Neural progenitor cell (in vitro differentiated cells): ENCODE results near the gene SFXN2. TPM values are rescaled to one million over a fixed set of nuclear protein-coding genes. Genes with fewer than 3 reads are reported as not detected.

Experiments
- DNase-seq: peaks from one replicate; pipeline ENCODE4 v3.0.0-alpha.2; 2016; ENCODE audit warnings: low spot score
- H2AFZ ChIP-seq: fragments of 200-600 bp; sonication (generic); replicated peaks from 2 replicates; pipeline ENCODE4 v1.6.1; 2016; ENCODE audit warnings: antibody characterized with exemption
- H3F3A ChIP-seq: fragments of 200-600 bp; sonication (generic); 2 replicates; pipeline ENCODE4 v1.6.1; 2016; ENCODE audit warnings: antibody characterized with exemption, low read depth
- H3K27ac ChIP-seq: fragments of 200-600 bp; sonication (generic); 2 replicates; pipeline ENCODE4 v1.5.1; 2016; ENCODE audit warnings: mild to moderate bottlenecking
- H3K27me3 ChIP-seq: fragments of 200-600 bp; sonication (generic); 2 replicates; pipeline ENCODE4 v1.6.1; 2016; ENCODE audit warnings: mild to moderate bottlenecking, moderate library complexity
- H3K36me3 ChIP-seq: fragments of 200-600 bp; sonication (generic); 2 replicates; pipeline ENCODE4 v1.5.1; 2016
- H3K4me1 ChIP-seq: fragments of 200-600 bp; sonication (generic); 2 replicates; pipeline ENCODE4 v1.6.1; 2016; ENCODE audit warnings: mixed run types
- H3K4me2 ChIP-seq: fragments of 200-600 bp; sonication (generic); 2 replicates; pipeline ENCODE4 v1.6.1; 2016
- H3K4me3 ChIP-seq: fragments of 200-600 bp; sonication (generic); 2 replicates; pipeline ENCODE4 v1.5.1; 2016
- H3K79me2 ChIP-seq: fragments of 200-600 bp; sonication (generic); 2 replicates; pipeline ENCODE4 v1.6.1; 2016; ENCODE audit warnings: low read depth
- H3K9ac ChIP-seq: fragments of 200-600 bp; sonication (generic); 2 replicates; pipeline ENCODE4 v1.6.1; 2016
- H3K9me3 ChIP-seq: fragments of 200-600 bp; sonication (generic); 2 replicates; pipeline ENCODE4 v1.5.1; 2016; ENCODE audit warnings: low read depth
- H4K20me1 ChIP-seq: fragments of 200-600 bp; sonication (generic); 2 replicates; pipeline ENCODE4 v1.6.1; 2016; ENCODE audit warnings: low read depth
- H3K27ac Mint-ChIP-seq: 3 replicates; pipeline ENCODE4 v1.8.0; 2021; ENCODE audit warnings: mixed read lengths
- H3K27me3 Mint-ChIP-seq: 2 replicates; pipeline ENCODE4 v1.8.0; 2022; ENCODE audit warnings: low read depth, mild to moderate bottlenecking, inconsistent platforms, moderate library complexity, mixed read lengths; ENCODE audit not compliant: insufficient read depth
- H3K36me3 Mint-ChIP-seq: 3 replicates; pipeline ENCODE4 v1.8.0; 2021; ENCODE audit warnings: mixed read lengths
- H3K4me1 Mint-ChIP-seq: 3 replicates; pipeline ENCODE4 v1.8.0; 2021; ENCODE audit warnings: mixed read lengths
- H3K4me3 Mint-ChIP-seq: 3 replicates; pipeline ENCODE4 v1.8.0; 2021; ENCODE audit warnings: mild to moderate bottlenecking, moderate library complexity, mixed read lengths
- H3K9me3 Mint-ChIP-seq: 3 replicates; pipeline ENCODE4 v1.8.0; 2020; ENCODE audit warnings: mixed read lengths
- EZH2 ChIP-seq: fragments of 200-600 bp; sonication (generic); IDR thresholded peaks from 2 replicates; pipeline ENCODE4 v1.6.1; 2017; ENCODE audit warnings: antibody characterized with exemption, mild to moderate bottlenecking, moderate library complexity
- EZH2phosphoT487 ChIP-seq: fragments of 200-600 bp; sonication (generic); IDR thresholded peaks from 2 replicates; pipeline ENCODE4 v1.6.1; 2017; ENCODE audit warnings: antibody characterized with exemption
- total RNA-seq: library from RNA; depleted of rRNA; stranded (reverse); fragments of >200 nt; gene quantifications from 2 replicates; pipeline ENCODE4 v1.2.3, GENCODE V29; 2015; ENCODE audit warnings: low replicate concordance
- TF ChIP-seq, protein P1 (sequence below): fragments of 200-600 bp; sonication (generic); IDR thresholded peaks from 2 replicates; pipeline ENCODE4 v1.5.1; 2017; ENCODE audit warnings: antibody characterized with exemption, mild to moderate bottlenecking

SFXN2 gene
- total RNA-seq, 1 donor from 2014 or later, result 6.4 TPM

DNA sequence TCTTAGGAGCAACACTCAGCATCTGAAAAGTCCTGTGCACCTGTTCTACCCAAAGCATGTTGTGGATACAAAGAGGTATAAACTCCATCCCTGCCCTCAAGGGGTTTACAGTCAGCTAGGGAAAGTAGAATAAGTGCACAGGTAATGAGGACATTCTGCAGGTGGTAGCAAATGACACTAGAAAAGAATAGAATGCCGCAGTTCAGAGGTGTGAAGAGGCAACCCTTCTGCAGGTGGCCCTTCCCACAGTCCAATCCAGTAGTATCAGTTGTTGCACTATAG lies 66.0 kb downstream of the SFXN2 start:
- Histone ChIP-seq H3K4me3 (no peak overlapping the region), H2AFZ (no peak overlapping the region), H3K9me3 (no peaks in the 10 kb centered on the region), H3K27ac (no peak overlapping the region), H3F3A (peaks cover 32% of the 10 kb centered on the region), H3K9ac (no peak overlapping the region), H3K79me2 (no peaks in the 10 kb centered on the region), H3K27me3 (no peaks in the 10 kb centered on the region), H3K36me3 (no peaks in the 10 kb centered on the region), H3K4me1 (peaks cover 50% of the 10 kb centered on the region), H3K4me2 (peak overlapping the region; percentile 53), H4K20me1 (peaks cover 29% of the 10 kb centered on the region)
- peaks cover 70% of the 10 kb centered on the region for H3K4me1 Mint-ChIP-seq
- no peaks in the 10 kb centered on the region for H3K9me3 Mint-ChIP-seq
- H3K27ac Mint-ChIP-seq, result no peak overlapping the region
- TF ChIP-seq, protein P1, sequence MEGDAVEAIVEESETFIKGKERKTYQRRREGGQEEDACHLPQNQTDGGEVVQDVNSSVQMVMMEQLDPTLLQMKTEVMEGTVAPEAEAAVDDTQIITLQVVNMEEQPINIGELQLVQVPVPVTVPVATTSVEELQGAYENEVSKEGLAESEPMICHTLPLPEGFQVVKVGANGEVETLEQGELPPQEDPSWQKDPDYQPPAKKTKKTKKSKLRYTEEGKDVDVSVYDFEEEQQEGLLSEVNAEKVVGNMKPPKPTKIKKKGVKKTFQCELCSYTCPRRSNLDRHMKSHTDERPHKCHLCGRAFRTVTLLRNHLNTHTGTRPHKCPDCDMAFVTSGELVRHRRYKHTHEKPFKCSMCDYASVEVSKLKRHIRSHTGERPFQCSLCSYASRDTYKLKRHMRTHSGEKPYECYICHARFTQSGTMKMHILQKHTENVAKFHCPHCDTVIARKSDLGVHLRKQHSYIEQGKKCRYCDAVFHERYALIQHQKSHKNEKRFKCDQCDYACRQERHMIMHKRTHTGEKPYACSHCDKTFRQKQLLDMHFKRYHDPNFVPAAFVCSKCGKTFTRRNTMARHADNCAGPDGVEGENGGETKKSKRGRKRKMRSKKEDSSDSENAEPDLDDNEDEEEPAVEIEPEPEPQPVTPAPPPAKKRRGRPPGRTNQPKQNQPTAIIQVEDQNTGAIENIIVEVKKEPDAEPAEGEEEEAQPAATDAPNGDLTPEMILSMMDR, result no peak
- no peak for TF ChIP-seq EZH2
- TF ChIP-seq EZH2phosphoT487, result no peak
- no peak overlapping the region for H3K4me3 Mint-ChIP-seq
- no peak for DNase-seq
- no peaks in the 10 kb centered on the region for H3K36me3 Mint-ChIP-seq
- peaks cover 4% of the 10 kb centered on the region for H3K27me3 Mint-ChIP-seq

DNA sequence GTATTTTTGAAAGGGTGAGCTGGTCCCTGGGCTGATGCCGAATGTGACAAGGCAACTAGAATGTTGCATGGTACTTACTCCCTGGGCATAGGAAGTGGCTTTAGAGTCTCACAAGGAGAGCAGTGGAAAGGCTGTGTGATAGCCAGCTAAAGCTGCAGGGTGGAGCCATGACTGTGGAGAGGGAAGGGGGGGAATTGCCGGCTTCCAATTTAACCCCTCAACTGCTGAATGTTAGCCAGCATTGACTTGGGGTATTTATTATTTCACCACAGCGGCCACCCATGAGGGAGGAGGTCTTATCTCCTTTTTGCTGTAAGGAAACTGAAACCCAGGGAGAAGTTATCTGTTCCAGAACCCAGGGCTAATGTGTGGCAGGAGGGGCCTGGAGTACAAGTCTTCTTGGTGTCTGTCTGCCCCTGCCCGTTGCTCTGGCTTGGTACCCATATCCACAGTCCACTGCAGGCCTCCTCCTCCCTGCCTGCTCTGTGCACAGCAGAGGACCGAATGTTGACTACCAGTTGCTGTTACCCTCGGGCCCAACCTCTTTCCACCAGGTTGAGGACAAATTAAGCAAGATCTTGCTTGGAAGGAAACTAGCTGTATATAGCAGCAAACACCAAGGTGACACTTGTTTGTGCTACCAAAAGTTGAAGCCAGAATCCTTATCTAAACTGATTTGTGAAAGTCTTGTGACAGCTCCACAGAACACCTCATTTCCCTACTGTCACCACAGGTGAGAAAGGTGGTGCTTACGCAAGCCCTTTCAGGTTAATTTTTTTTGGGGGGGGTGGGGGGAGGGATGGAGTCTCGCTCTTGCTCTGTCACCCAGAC lies 66.9 kb downstream of the SFXN2 start:
- H3K79me2 ChIP-seq, result no peaks in the 10 kb centered on the region
- H3K27ac Mint-ChIP-seq, result peak overlapping the region; percentile 91
- no peak overlapping the region for H3K9ac ChIP-seq
- no peak overlapping the region for H3K27ac ChIP-seq
- no peaks in the 10 kb centered on the region for H3K27me3 ChIP-seq
- H3K9me3 ChIP-seq, result no peaks in the 10 kb centered on the region
- TF ChIP-seq EZH2 (no peak), EZH2phosphoT487 (no peak)
- TF ChIP-seq, protein P1, result no peak
- peaks cover 4% of the 10 kb centered on the region for H3K27me3 Mint-ChIP-seq
- H3K4me1 Mint-ChIP-seq, result peaks cover 62% of the 10 kb centered on the region
- peaks cover 42% of the 10 kb centered on the region for H3K4me1 ChIP-seq
- peak overlapping the region; percentile 57 for H3K4me3 Mint-ChIP-seq
- peak; percentile 38 for DNase-seq
- H3K4me3 ChIP-seq, result no peak overlapping the region
- H2AFZ ChIP-seq, result no peak overlapping the region
- H3K9me3 Mint-ChIP-seq, result no peaks in the 10 kb centered on the region
- H3K36me3 ChIP-seq, result no peaks in the 10 kb centered on the region
- H3F3A ChIP-seq, result peaks cover 24% of the 10 kb centered on the region
- peak overlapping the region; percentile 53 for H3K4me2 ChIP-seq
- no peaks in the 10 kb centered on the region for H3K36me3 Mint-ChIP-seq
- peaks cover 25% of the 10 kb centered on the region for H4K20me1 ChIP-seq

DNA sequence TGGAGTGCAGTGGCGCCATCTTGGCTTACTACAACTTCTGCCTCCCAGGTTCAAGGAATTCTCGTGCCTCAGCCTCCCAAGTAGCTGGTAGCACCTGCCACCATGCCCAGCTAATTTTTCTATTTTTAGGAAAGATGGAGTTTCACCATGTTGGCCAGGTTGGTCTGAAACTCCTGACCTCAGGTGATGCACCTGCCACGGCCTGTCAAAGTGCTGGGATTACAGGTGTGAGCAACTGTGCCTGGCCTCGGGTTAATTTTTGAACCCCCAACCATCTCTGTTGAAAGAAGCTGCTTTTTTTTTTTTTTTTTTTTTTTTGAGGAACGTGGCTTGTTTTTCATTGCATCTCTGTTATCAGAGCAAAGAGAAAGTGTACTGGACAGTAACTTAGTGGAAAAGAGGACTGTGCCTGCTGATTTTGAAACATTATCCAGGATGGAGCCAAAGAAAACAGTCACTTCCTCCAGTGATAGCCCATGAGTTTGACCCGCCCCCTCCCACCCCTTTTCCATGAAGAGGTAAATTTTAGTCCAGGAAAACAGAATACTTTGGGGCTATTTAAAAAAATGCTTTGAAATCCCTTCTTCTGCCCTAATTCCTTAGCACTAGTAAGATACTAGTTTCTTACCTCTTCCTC lies 67.6 kb downstream of the SFXN2 start:
- Histone ChIP-seq H3F3A (peaks cover 17% of the 10 kb centered on the region), H3K9me3 (no peaks in the 10 kb centered on the region), H3K9ac (no peak overlapping the region), H3K27me3 (no peaks in the 10 kb centered on the region), H3K36me3 (no peaks in the 10 kb centered on the region), H4K20me1 (peaks cover 22% of the 10 kb centered on the region), H3K27ac (no peak overlapping the region), H3K4me1 (peaks cover 34% of the 10 kb centered on the region), H3K4me2 (no peak overlapping the region), H3K79me2 (no peaks in the 10 kb centered on the region), H3K4me3 (no peak overlapping the region), H2AFZ (no peak overlapping the region)
- no peak for DNase-seq
- Mint-ChIP-seq H3K36me3 (no peaks in the 10 kb centered on the region), H3K4me1 (peaks cover 54% of the 10 kb centered on the region), H3K27me3 (peaks cover 3% of the 10 kb centered on the region), H3K4me3 (no peak overlapping the region), H3K27ac (no peak overlapping the region), H3K9me3 (no peaks in the 10 kb centered on the region)
- TF ChIP-seq EZH2phosphoT487, result no peak
- no peak for TF ChIP-seq EZH2
- TF ChIP-seq, protein P1, result no peak
